ENCODE results near the gene ACSL3.

The ACSL3 gene

GRCh38 chr2:222861411-222862105 is 722 bp downstream of the ACSL3 start:
- no peaks in the 10 kb centered on the region for H3K36me3 Mint-ChIP-seq (ENCODE audit: low read depth)
- H3K27me3 Mint-ChIP-seq (ENCODE audit: low read depth), result no peaks in the 10 kb centered on the region
- no peak overlapping the region for H3K4me3 Mint-ChIP-seq
- no peaks in the 10 kb centered on the region for H3K9me3 Mint-ChIP-seq
- TF ChIP-seq CTCF (IDR thresholded peaks at IDR 0.05; ENCODE audit: unreplicated experiment in 3 of 3), result no peak
- peaks cover 14% of the 10 kb centered on the region for H3K4me1 Mint-ChIP-seq
- H3K27ac Mint-ChIP-seq, result no peak overlapping the region

GRCh38 chr2:222862106-222862908 is 1.5 kb downstream of the ACSL3 start:
- no peaks in the 10 kb centered on the region for H3K27me3 Mint-ChIP-seq (ENCODE audit: low read depth)
- no peak overlapping the region for H3K4me3 Mint-ChIP-seq
- TF ChIP-seq CTCF (IDR thresholded peaks at IDR 0.05; ENCODE audit: unreplicated experiment in 3 of 3), result peak in 1 of 3 experiments; percentile 25
- H3K4me1 Mint-ChIP-seq, result peaks cover 17% of the 10 kb centered on the region
- H3K36me3 Mint-ChIP-seq (ENCODE audit: low read depth), result no peaks in the 10 kb centered on the region
- H3K27ac Mint-ChIP-seq, result no peak overlapping the region
- H3K9me3 Mint-ChIP-seq, result no peaks in the 10 kb centered on the region

GRCh38 chr2:222862909-222863544 is 2.2 kb downstream of the ACSL3 start:
- no peak overlapping the region for H3K27ac Mint-ChIP-seq
- no peaks in the 10 kb centered on the region for H3K36me3 Mint-ChIP-seq (ENCODE audit: low read depth)
- no peak for TF ChIP-seq CTCF (IDR thresholded peaks at IDR 0.05; ENCODE audit: unreplicated experiment in 3 of 3)
- peaks cover 22% of the 10 kb centered on the region for H3K4me1 Mint-ChIP-seq
- H3K27me3 Mint-ChIP-seq (ENCODE audit: low read depth), result no peaks in the 10 kb centered on the region
- H3K4me3 Mint-ChIP-seq, result no peak overlapping the region
- no peaks in the 10 kb centered on the region for H3K9me3 Mint-ChIP-seq

GRCh38 chr2:222864296-222864695 is 3.5 kb downstream of the ACSL3 start:
- TF ChIP-seq CTCF (IDR thresholded peaks at IDR 0.05; ENCODE audit: unreplicated experiment in 3 of 3), result no peak
- Mint-ChIP-seq H3K36me3 (ENCODE audit: low read depth) (no peaks in the 10 kb centered on the region), H3K27me3 (ENCODE audit: low read depth) (no peaks in the 10 kb centered on the region), H3K4me1 (peaks cover 22% of the 10 kb centered on the region), H3K27ac (no peak overlapping the region), H3K9me3 (no peaks in the 10 kb centered on the region), H3K4me3 (no peak overlapping the region)

- Mint-ChIP-seq H3K27ac (no peak overlapping the region), H3K9me3 (no peaks in the 10 kb centered on the region), H3K4me1 (peaks cover 15% of the 10 kb centered on the region), H3K27me3 (ENCODE audit: low read depth) (no peaks in the 10 kb centered on the region), H3K4me3 (no peak overlapping the region), H3K36me3 (ENCODE audit: low read depth) (no peaks in the 10 kb centered on the region)
- TF ChIP-seq CTCF (IDR thresholded peaks at IDR 0.05; ENCODE audit: unreplicated experiment in 3 of 3), result no peak
These were observed 4.5 kb downstream of the ACSL3 start for GRCh38 chr2:222865301-222865700.

Measured in nephron (organoid).